ENCODE data around the gene IFNGR2.

The IFNGR2 gene

GRCh38 chr21:33393348-33393747 lies 9.9 kb upstream of the IFNGR2 start:
- DNase-seq (ENCODE audit: insufficient read length), result no peak
- no peak for FAIRE-seq
- TF ChIP-seq POLR2AphosphoS5 (IDR thresholded peaks at IDR 0.05; ENCODE audit: low read depth, low read length) (no peak), POLR2A (IDR thresholded peaks at IDR 0.05; ENCODE audit: low read depth, low read length) (no peak), TAF1 (IDR thresholded peaks at IDR 0.05; ENCODE audit: borderline replicate concordance, low read depth, low read length) (no peak)

DNA sequence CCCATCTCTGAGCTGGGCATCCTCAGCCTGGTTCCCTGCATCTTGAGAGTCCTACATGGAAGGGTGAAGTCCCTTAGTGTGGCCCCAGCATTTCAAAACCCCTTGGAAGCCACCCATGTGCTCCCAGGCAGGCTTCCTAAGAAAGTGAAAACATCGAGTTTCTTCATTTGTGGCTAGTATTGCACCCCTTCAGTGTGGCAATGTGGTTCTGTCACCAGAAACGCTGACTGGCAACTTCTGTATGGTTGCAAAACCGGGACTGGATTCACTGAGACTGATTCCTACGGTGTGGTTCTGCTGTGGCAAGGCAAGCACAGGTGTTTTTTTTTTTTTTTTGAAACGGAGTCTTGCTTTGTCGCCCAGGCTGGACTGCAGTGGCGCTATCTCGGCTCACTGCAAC lies 9.0 kb upstream of the IFNGR2 start:
- DNase-seq (ENCODE audit: insufficient read length) (no peak), FAIRE-seq (no peak)
- TF ChIP-seq TAF1 (IDR thresholded peaks at IDR 0.05; ENCODE audit: borderline replicate concordance, low read depth, low read length), result no peak
- no peak for TF ChIP-seq POLR2A (IDR thresholded peaks at IDR 0.05; ENCODE audit: low read depth, low read length)

DNA sequence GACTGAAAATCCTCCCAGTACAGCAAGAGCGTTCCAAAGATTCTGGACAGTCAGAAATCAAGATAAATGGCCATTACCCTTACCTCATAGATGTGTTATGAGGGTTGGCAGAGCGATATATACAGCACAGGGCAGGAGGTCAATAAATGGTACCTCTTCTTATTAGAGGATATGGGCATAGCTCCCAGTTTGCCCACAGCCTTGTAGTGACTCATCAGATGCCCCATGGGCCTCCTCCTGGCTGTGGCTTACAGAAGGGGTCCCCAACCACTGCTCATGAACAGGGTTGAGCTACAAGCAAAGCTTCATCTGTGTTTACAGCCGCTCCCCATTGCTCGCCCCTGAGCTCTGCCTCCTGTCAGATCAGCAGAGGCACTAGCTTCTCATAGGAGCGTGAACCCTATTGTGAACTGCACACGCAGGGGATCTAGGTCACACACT lies 7.3 kb upstream of the IFNGR2 start:
- no peak for FAIRE-seq
- DNase-seq (ENCODE audit: insufficient read length), result no peak
- TF ChIP-seq POLR2A (IDR thresholded peaks at IDR 0.05; ENCODE audit: low read depth, low read length) (no peak), POLR2AphosphoS5 (IDR thresholded peaks at IDR 0.05; ENCODE audit: low read depth, low read length) (no peak), TAF1 (IDR thresholded peaks at IDR 0.05; ENCODE audit: borderline replicate concordance, low read depth, low read length) (no peak)

DNA sequence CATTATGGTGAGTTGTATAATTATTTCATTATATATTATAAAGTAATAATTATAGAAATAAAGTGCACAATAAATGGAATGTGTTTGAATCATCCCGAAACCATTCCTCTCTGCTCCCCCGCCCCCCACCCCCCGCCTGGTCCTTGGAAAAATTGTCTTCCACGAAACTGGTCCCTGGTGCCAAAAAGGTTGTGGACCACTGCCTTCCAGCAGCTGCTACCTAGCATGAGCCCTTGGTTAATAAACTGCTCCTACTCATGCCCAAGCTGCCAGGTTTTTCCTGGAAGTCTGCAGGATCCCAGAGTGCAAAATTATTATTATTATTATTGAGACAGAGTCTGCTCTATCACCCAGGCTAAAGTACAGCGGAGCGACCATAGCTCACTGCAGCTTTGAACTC lies 6.8 kb upstream of the IFNGR2 start:
- no peak for FAIRE-seq
- no peak for DNase-seq (ENCODE audit: insufficient read length)
- TF ChIP-seq POLR2A (IDR thresholded peaks at IDR 0.05; ENCODE audit: low read depth, low read length), result no peak
- TF ChIP-seq POLR2AphosphoS5 (IDR thresholded peaks at IDR 0.05; ENCODE audit: low read depth, low read length), result no peak
- no peak for TF ChIP-seq TAF1 (IDR thresholded peaks at IDR 0.05; ENCODE audit: borderline replicate concordance, low read depth, low read length)

GRCh38 chr21:33396951-33397350 lies 6.3 kb upstream of the IFNGR2 start:
- TF ChIP-seq POLR2A (IDR thresholded peaks at IDR 0.05; ENCODE audit: low read depth, low read length) (no peak), POLR2AphosphoS5 (IDR thresholded peaks at IDR 0.05; ENCODE audit: low read depth, low read length) (no peak)
- DNase-seq (ENCODE audit: insufficient read length) (no peak), FAIRE-seq (no peak)

DNA sequence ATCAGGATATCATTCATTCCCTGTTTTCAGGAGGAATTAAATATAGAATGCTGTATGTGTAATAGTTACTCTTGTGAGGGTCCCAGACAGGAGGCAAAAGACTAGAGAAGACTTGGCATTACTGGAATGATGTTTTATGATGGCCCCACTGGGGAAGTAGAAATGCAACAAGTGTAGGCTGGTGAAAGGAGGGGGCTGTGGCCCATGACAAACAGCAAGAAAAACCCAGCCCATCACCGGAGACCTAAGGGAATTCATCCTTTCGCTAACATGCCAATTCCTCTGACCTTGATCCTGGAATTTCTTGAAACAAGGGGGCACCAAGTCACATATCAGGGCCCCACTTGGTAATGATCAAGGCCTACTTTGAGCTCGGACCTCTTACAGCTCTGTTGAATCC lies 5.5 kb upstream of the IFNGR2 start:
- FAIRE-seq (no peak), DNase-seq (ENCODE audit: insufficient read length) (no peak)
- TF ChIP-seq POLR2AphosphoS5 (IDR thresholded peaks at IDR 0.05; ENCODE audit: low read depth, low read length), result no peak
- no peak for TF ChIP-seq POLR2A (IDR thresholded peaks at IDR 0.05; ENCODE audit: low read depth, low read length)
- TF ChIP-seq TAF1 (IDR thresholded peaks at IDR 0.05; ENCODE audit: borderline replicate concordance, low read depth, low read length), result no peak

GRCh38 chr21:33398361-33398760 lies 4.9 kb upstream of the IFNGR2 start:
- TF ChIP-seq POLR2A (IDR thresholded peaks at IDR 0.05; ENCODE audit: low read depth, low read length) (no peak), TAF1 (IDR thresholded peaks at IDR 0.05; ENCODE audit: borderline replicate concordance, low read depth, low read length) (no peak), POLR2AphosphoS5 (IDR thresholded peaks at IDR 0.05; ENCODE audit: low read depth, low read length) (no peak)
- DNase-seq (ENCODE audit: insufficient read length) (no peak), FAIRE-seq (no peak)

GRCh38 chr21:33401630-33401992 lies 1.6 kb upstream of the IFNGR2 start:
- DNase-seq (ENCODE audit: insufficient read length) (no peak), FAIRE-seq (no peak)
- TF ChIP-seq POLR2AphosphoS5 (IDR thresholded peaks at IDR 0.05; ENCODE audit: low read depth, low read length), result no peak

- peak; percentile 70 for FAIRE-seq
- TF ChIP-seq TAF1 (IDR thresholded peaks at IDR 0.05; ENCODE audit: borderline replicate concordance, low read depth, low read length), result no peak
- no peak for TF ChIP-seq POLR2AphosphoS5 (IDR thresholded peaks at IDR 0.05; ENCODE audit: low read depth, low read length)
- no peak; the same call in 1 of the 2 replicates for TF ChIP-seq POLR2A (IDR thresholded peaks at IDR 0.05; ENCODE audit: low read depth, low read length)
- peak; percentile 67 for DNase-seq (ENCODE audit: insufficient read length)
Observed at GRCh38 chr21:33402001-33402979, 923 bp upstream of the IFNGR2 start.

GRCh38 chr21:33403786-33404585 lies 773 bp downstream of the IFNGR2 start:
- TF ChIP-seq POLR2AphosphoS5 (IDR thresholded peaks at IDR 0.05; ENCODE audit: low read depth, low read length) (peak; percentile 71), POLR2A (IDR thresholded peaks at IDR 0.05; ENCODE audit: low read depth, low read length) (peak; percentile 44; the same call in 1 of the 2 replicates), TAF1 (IDR thresholded peaks at IDR 0.05; ENCODE audit: borderline replicate concordance, low read depth, low read length) (0 out of 2 replicates have a peak, but pooled peaks have one; percentile 51)
- FAIRE-seq (peak; percentile 82), DNase-seq (ENCODE audit: insufficient read length) (peak; percentile 38)

DNA sequence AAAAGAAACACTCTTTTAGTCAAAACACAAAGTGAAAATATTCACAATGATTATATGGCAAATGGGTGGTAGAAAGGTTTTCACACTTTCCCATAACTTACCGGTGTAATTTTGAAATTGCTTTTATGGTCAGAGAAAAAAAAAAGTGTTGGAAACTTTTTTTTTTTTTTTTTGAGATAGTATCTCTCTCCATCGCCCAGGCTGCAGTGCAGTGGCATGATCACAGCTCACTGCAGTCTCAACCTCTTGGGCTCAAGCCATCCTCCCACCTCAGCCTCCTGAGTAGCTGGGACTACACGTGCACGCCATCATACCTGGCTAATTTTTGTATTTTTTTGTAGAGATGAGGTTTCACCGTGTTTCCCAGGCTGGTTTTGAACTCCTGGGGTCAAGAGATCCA lies 3.3 kb downstream of the IFNGR2 start:
- no peak for TF ChIP-seq POLR2A (IDR thresholded peaks at IDR 0.05; ENCODE audit: low read depth, low read length)
- no peak for TF ChIP-seq POLR2AphosphoS5 (IDR thresholded peaks at IDR 0.05; ENCODE audit: low read depth, low read length)
- TF ChIP-seq TAF1 (IDR thresholded peaks at IDR 0.05; ENCODE audit: borderline replicate concordance, low read depth, low read length), result no peak
- DNase-seq (ENCODE audit: insufficient read length) (no peak), FAIRE-seq (no peak)

All from GM12892 (cell line).